Sigmoid colon (tissue), 3 donors: ENCODE measurements around the gene ROBO1.

Experiments
- POLR2A ChIP-seq, 2 donors: fragments of 450-650 bp; IDR thresholded peaks; one replicate each; pipeline ENCODE4 v1.6.1; 2016; ENCODE audit warnings: antibody characterized with exemption in 2 of 2, mild to moderate bottlenecking in 2 of 2, moderate library complexity in 2 of 2
- TF ChIP-seq, protein P1 (sequence below), 4 experiments: fragments of 450-650 bp in 3 of 4; fragments of 200-600 bp in 1 of 4; IDR thresholded peaks; one replicate each; pipeline ENCODE4 v1.5.1; 2016 to 2019; ENCODE audit warnings: antibody characterized with exemption in 4 of 4, mild to moderate bottlenecking in 3 of 4, moderate library complexity in 2 of 4

DNA sequence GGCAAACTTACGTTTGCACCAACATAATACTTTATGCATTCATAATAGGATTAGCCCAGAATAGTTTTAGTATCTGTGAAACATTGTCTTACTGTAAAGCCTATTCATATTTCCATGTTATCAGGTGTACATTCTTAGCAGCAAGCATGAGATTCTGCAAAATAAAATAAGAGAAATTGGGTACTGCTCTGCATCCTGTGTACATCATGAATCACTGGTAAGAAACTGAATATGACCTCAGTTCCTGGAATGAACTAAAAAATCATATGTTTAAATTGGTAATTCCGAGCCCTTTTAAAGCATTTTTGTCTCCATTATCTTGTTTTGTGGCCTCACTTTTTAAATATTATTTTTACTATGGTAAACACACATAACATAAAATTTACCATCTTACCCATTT lies 605.1 kb downstream of the ROBO1 start:
- TF ChIP-seq POLR2A (IDR thresholded peaks at IDR 0.05): no peak
- TF ChIP-seq, protein P1, sequence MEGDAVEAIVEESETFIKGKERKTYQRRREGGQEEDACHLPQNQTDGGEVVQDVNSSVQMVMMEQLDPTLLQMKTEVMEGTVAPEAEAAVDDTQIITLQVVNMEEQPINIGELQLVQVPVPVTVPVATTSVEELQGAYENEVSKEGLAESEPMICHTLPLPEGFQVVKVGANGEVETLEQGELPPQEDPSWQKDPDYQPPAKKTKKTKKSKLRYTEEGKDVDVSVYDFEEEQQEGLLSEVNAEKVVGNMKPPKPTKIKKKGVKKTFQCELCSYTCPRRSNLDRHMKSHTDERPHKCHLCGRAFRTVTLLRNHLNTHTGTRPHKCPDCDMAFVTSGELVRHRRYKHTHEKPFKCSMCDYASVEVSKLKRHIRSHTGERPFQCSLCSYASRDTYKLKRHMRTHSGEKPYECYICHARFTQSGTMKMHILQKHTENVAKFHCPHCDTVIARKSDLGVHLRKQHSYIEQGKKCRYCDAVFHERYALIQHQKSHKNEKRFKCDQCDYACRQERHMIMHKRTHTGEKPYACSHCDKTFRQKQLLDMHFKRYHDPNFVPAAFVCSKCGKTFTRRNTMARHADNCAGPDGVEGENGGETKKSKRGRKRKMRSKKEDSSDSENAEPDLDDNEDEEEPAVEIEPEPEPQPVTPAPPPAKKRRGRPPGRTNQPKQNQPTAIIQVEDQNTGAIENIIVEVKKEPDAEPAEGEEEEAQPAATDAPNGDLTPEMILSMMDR (IDR thresholded peaks at IDR 0.05): no peak
